B cell (primary cell): ENCODE results near the gene TAS1R1. TPM values are rescaled to one million over a fixed set of nuclear protein-coding genes. Genes with fewer than 3 reads are reported as not detected.

Source experiments
- ATAC-seq: fragments of 200-7000 bp; cut with Tn5 transposase; one replicate; pipeline ENCODE4 v1.10.0; 2021; ENCODE audit warnings: low read depth, mild to moderate bottlenecking, moderate number of reproducible peaks, moderate library complexity
- CTCF ChIA-PET: fragments of 350-600 bp; sonication (Branson Sonifier 250); formaldehyde crosslinking; loops from one replicate; lab custom pipeline; 2021; ENCODE audit warnings: antibody characterized with exemption, inconsistent platforms; lab: Charles Lee
- POLR2A ChIA-PET: fragments of 350-600 bp; sonication (Branson Sonifier 250); formaldehyde crosslinking; loops from one replicate; lab custom pipeline; 2021; ENCODE audit warnings: antibody characterized with exemption; lab: Charles Lee
- DNase-seq: peaks from one replicate; pipeline ENCODE4 v3.0.0; 2013
- H2AFZ ChIP-seq: 2 replicates; pipeline ENCODE4 v1.6.1; 2012; ENCODE audit warnings: mild to moderate bottlenecking, low read depth, low read length; ENCODE audit not compliant: insufficient read depth, poor library complexity, severe bottlenecking
- H3K27ac ChIP-seq, 2 donors: 1 replicate in 1 of 2; 2 replicates in 1 of 2; pipeline ENCODE4 v1.5.1; 2012 to 2013; ENCODE audit warnings: low read length in 2 of 2, mild to moderate bottlenecking in 2 of 2, moderate library complexity in 1 of 2
- H3K27me3 ChIP-seq, 4 experiments: fragments of 200-600 bp in 1 of 4; sonication (generic) in 1 of 4; replicated peaks in 1 of 4; 1 replicate in 2 of 4; 2 replicates in 2 of 4; pipeline versions ENCODE4 v1.6.1 to v1.7.0; 2013 to 2016; ENCODE audit warnings: low read length in 3 of 4, mild to moderate bottlenecking in 2 of 4, mixed read lengths in 1 of 4, moderate library complexity in 1 of 4; ENCODE audit not compliant: insufficient read depth in 4 of 4, control insufficient read depth in 3 of 4; ENCODE audit errors: control extremely low read depth in 1 of 4
- H3K36me3 ChIP-seq, 2 experiments: replicated peaks in 1 of 2; 1 replicate in 1 of 2; 2 replicates in 1 of 2; pipeline versions ENCODE4 v1.6.1 to v1.7.1; 2013; ENCODE audit warnings: low read length in 1 of 2; ENCODE audit not compliant: insufficient read depth in 2 of 2, control insufficient read depth in 1 of 2; ENCODE audit errors: control extremely low read depth in 1 of 2, extremely low read depth in 1 of 2
- H3K4me1 ChIP-seq, 2 donors: fragments of 200-600 bp in 1 of 2; sonication (generic) in 1 of 2; 1 replicate in 1 of 2; 2 replicates in 1 of 2; pipeline versions ENCODE4 v1.5.1 to v1.6.1; 2013 to 2017; ENCODE audit warnings: low read length in 2 of 2; ENCODE audit not compliant: control insufficient read depth in 2 of 2, insufficient read depth in 2 of 2
- H3K4me2 ChIP-seq: replicated peaks from 2 replicates; pipeline ENCODE3; 2012; ENCODE audit warnings: mild to moderate bottlenecking, low read depth, low read length; ENCODE audit not compliant: poor library complexity, severe bottlenecking
- H3K4me3 ChIP-seq, 5 experiments: fragments of 200-600 bp in 1 of 5; sonication (generic) in 1 of 5; 1 replicate in 3 of 5; 2 replicates in 2 of 5; pipeline versions ENCODE4 v1.5.1 to v1.7.0; 2011 to 2016; ENCODE audit warnings: low read length in 4 of 5, mild to moderate bottlenecking in 4 of 5, low read depth in 2 of 5, control low read depth in 1 of 5, moderate library complexity in 1 of 5; ENCODE audit not compliant: insufficient read depth in 1 of 5; ENCODE audit errors: control extremely low read depth in 1 of 5, extremely low read depth in 1 of 5
- H3K79me2 ChIP-seq: fragments of 200-600 bp; sonication (generic); one replicate; pipeline ENCODE4 v1.6.0; 2016; ENCODE audit warnings: low read length; ENCODE audit not compliant: control insufficient read depth, insufficient read depth
- H3K9ac ChIP-seq: fragments of 200-600 bp; sonication (generic); 2 replicates; pipeline ENCODE4 v1.6.1; 2017; ENCODE audit warnings: mild to moderate bottlenecking, low read length, moderate library complexity
- H3K9me3 ChIP-seq, 3 donors: one replicate each; pipeline versions ENCODE4 v1.6.1 to v1.7.1; 2013; ENCODE audit warnings: low read length in 2 of 3; ENCODE audit not compliant: control insufficient read depth in 2 of 3, insufficient read depth in 1 of 3; ENCODE audit errors: control extremely low read depth in 1 of 3
- H4K20me1 ChIP-seq: 2 replicates; pipeline ENCODE4 v1.6.0; 2012; ENCODE audit warnings: mild to moderate bottlenecking, low read length; ENCODE audit not compliant: insufficient read depth, control insufficient read depth, poor library complexity, severe bottlenecking
- H3K27ac Mint-ChIP-seq: one replicate; pipeline ENCODE4 v1.8.0; 2021; ENCODE audit warnings: mixed read lengths
- H3K27me3 Mint-ChIP-seq: one replicate; pipeline ENCODE4 v1.8.0; 2021; ENCODE audit warnings: mixed read lengths
- H3K4me1 Mint-ChIP-seq: one replicate; pipeline ENCODE4 v1.8.0; 2021; ENCODE audit warnings: mixed read lengths
- H3K4me3 Mint-ChIP-seq: one replicate; pipeline ENCODE4 v1.8.0; 2021; ENCODE audit warnings: mixed read lengths
- H3K9me3 Mint-ChIP-seq: one replicate; pipeline ENCODE4 v1.8.0; 2022; ENCODE audit warnings: mixed read lengths; ENCODE audit not compliant: insufficient read depth
- CTCF ChIP-seq: fragments of 200-600 bp; IDR thresholded peaks from one replicate; pipeline ENCODE4 v1.8.0; 2022; ENCODE audit warnings: antibody characterized with exemption, mild to moderate bottlenecking
- EZH2 ChIP-seq: IDR thresholded peaks from 2 replicates; pipeline ENCODE4 v1.6.1; 2012; ENCODE audit warnings: borderline replicate concordance, low read depth, mild to moderate bottlenecking, moderate library complexity, low read length; ENCODE audit not compliant: insufficient read depth, poor library complexity, severe bottlenecking
- WGBS: methylation state at CpG from one replicate; pipeline ENCODE4 v1.1.5; 2013; ENCODE audit warnings: missing lambda C conversion rate; ENCODE audit not compliant: insufficient coverage; 5-methylcytosine and 5-hydroxymethylcytosine counted together
- intact Hi-C: fragments of 100-400 bp; cut with micrococcal nuclease; formaldehyde crosslinking; loops from one replicate; pipeline ENCODE4 v1.10.0; 2022
- polyA plus RNA-seq: library from polyadenylated mRNA; depleted of rRNA; stranded (reverse); fragments of >200 nt; gene quantifications from 2 replicates; pipeline ENCODE4 v1.2.3, GENCODE V29; 2012
- total RNA-seq, 2 donors: library from RNA; stranded (reverse); fragments of 120-200 nt in 1 of 2; gene quantifications; 1 replicate in 1 of 2; 2 replicates in 1 of 2; pipeline versions ENCODE4 v1.2.3 to v1.2.4, GENCODE V29; 2013 to 2022

TAS1R1 gene
- total and polyA plus RNA-seq, 2 donors (not counting 1 experiment from before 2014, with no cell fraction given), result 0.09 TPM; not detected in 1

GRCh38 chr1:6591644-6592043, 36.5 kb downstream of the TAS1R1 start:
- intact Hi-C loops, result no loop called here
- POLR2A ChIA-PET, result no interaction called here
- DNase-seq, result no peak
- H3K27ac Mint-ChIP-seq, result no peak overlapping the region
- H3K4me1 Mint-ChIP-seq, result peaks cover 10% of the 10 kb centered on the region
- Histone ChIP-seq H3K4me3 (no peak overlapping the region), H3K27me3 (no peaks in the 10 kb centered on the region), H3K9me3 (no peaks in the 10 kb centered on the region), H3K27ac (no peak overlapping the region), H3K4me1 (peaks cover 0 to 18% of the 10 kb centered on the region in 2 donors), H3K79me2 (peaks cover 9% of the 10 kb centered on the region), H3K9ac (no peak overlapping the region), H3K4me2 (no peak overlapping the region), H4K20me1 (peaks cover 44% of the 10 kb centered on the region), H2AFZ (no peak overlapping the region), H3K36me3 (peaks cover 0 to 72% of the 10 kb centered on the region in 2 experiments)
- CTCF ChIA-PET, result interaction anchor here (1.0 kb wide), 1 partner anchor 37 kb away, joined by 4 read pairs; no protein-coding TSS in a partner anchor
- H3K9me3 Mint-ChIP-seq, result no peaks in the 10 kb centered on the region
- WGBS, result 81% methylated on average over 6 of the region's 6 CpGs
- no peak overlapping the region for H3K4me3 Mint-ChIP-seq
- no peaks in the 10 kb centered on the region for H3K27me3 Mint-ChIP-seq
- no peak for TF ChIP-seq EZH2
- TF ChIP-seq CTCF, result no peak
- ATAC-seq, result no peak

- Mint-ChIP-seq H3K9me3 (no peaks in the 10 kb centered on the region), H3K4me3 (no peak overlapping the region), H3K27ac (no peak overlapping the region), H3K27me3 (no peaks in the 10 kb centered on the region), H3K4me1 (peaks cover 10% of the 10 kb centered on the region)
- intact Hi-C loops, result no loop called here
- Histone ChIP-seq H3K27me3 (no peaks in the 10 kb centered on the region), H3K27ac (no peak overlapping the region), H3K4me3 (no peak overlapping the region), H2AFZ (no peak overlapping the region), H4K20me1 (peaks cover 46% of the 10 kb centered on the region), H3K9me3 (no peaks in the 10 kb centered on the region), H3K4me2 (no peak overlapping the region), H3K79me2 (peaks cover 17% of the 10 kb centered on the region), H3K4me1 (peaks cover 0 to 15% of the 10 kb centered on the region in 2 donors), H3K9ac (no peak overlapping the region), H3K36me3 (peaks cover 0 to 76% of the 10 kb centered on the region in 2 experiments)
- CTCF ChIA-PET, result no interaction called here
- WGBS, result no CpG with 5 or more reads among the region's 5 CpGs
- ATAC-seq, result no peak
- TF ChIP-seq CTCF, result no peak
- no peak for TF ChIP-seq EZH2
- POLR2A ChIA-PET, result no interaction called here
- DNase-seq, result no peak
Observed at GRCh38 chr1:6592441-6592840, 37.3 kb downstream of the TAS1R1 start.
